Central memory CD4-positive, alpha-beta T cell (primary cell): ENCODE results near the gene PCBD1.

Experiments used
- DNase-seq: peaks from one replicate; pipeline ENCODE4 v3.0.0; 2022

The PCBD1 gene

GRCh38 chr10:70917226-70917625 lies 28.9 kb upstream of the PCBD1 start:
- no peak for DNase-seq

DNA sequence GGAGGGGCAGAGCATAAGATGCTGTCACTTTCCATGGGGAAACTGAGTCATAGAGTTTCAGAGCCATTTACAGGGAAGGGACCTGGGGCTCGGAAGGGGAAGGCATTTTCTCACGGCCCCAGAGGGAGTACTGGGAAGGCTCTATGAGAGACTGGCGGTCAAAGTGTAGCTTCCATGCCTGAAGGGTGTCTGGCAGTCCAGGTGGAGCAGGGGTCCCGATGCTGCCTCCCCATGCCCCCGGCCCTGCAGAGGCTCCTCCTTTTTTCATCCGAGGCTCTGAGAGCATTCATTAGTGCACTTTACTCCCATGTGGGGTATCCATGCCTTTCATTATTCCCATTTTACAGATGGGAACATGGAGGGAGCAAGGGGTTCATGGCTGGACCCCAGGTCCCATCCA lies 27.9 kb upstream of the PCBD1 start:
- no peak for DNase-seq

DNA sequence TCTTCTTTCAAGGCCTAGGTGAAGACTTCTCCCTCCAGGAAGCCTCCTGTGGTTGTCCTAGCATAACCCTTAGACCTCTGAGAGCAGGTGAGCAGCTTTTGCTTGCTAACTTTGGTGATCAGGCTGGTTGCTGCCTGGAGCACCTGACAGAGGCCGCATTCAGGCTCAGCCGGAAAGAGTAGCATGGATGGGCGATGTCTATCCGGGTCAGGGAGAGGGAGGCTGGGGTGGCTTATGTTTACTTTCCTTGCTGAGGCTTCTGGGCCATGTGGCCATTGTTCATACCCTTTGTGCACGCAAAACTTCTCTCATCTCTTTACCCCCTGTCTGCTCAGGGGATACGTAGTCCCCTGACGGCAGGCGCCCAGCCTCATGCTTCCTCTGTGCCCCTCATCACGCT lies 27.4 kb upstream of the PCBD1 start:
- DNase-seq, result no peak

DNA sequence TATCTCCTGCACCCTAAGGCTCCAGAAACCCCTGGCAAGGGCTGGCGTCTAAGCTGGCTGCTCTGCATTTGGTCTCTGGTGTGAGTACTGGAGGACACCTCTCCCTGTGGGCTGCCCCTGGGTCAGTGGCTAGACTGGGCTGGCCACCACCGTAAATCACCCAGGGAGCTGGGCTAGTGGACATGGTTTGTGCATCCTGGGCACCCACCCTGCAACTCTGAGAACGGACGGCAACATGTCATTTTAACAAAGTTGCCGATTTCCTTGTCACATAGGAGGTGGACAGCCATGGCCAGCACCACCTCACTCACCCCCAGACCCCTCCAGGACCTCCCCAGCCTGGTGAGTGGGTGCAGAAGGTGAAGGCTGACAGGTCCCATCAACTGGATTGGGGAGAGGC lies 26.8 kb upstream of the PCBD1 start:
- DNase-seq, result no peak

- DNase-seq, result no peak
These were observed 26.0 kb upstream of the PCBD1 start for GRCh38 chr10:70914316-70914864.

DNA sequence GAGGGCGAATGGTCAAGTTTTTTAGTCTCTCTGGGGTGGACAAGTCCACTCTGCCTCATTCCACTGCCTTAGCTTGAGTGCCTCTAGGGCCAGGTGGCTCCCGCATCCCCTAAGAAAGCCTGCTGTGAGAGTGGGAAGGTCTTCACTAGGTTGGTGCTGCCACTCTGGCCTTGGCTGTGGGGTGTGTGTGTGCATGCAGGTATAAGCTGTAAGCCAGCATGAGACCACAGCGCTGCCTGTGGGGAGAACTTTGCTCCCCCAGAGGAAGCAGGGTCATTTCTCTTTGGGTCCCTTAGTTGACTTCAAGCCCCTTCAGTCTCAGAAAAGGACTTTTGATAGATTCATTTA lies 25.5 kb upstream of the PCBD1 start:
- no peak for DNase-seq

- DNase-seq, result no peak
These were observed 25.0 kb upstream of the PCBD1 start for GRCh38 chr10:70913191-70913892.

DNA sequence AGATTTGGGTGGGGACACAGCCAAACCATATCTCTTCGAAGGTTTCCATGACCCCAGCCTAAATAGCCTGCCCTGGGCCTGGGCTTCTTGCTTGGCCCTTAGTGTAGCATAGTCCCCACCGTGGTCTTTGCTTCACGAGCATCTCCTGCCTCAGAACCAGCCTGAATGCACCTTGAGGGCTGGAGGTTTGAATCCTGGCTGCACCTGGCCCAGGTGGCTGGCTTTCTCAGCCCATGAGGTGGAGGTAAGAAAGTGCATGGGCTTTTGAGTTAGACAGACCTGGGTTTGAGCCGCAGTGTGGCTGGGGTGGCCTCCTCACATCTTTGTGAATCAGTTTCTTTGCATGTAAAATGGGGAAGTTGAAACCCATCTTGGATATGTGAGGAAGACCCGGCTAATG lies 24.2 kb upstream of the PCBD1 start:
- no peak for DNase-seq

- no peak for DNase-seq
These were observed 23.0 kb upstream of the PCBD1 start for GRCh38 chr10:70911386-70911785.

DNA sequence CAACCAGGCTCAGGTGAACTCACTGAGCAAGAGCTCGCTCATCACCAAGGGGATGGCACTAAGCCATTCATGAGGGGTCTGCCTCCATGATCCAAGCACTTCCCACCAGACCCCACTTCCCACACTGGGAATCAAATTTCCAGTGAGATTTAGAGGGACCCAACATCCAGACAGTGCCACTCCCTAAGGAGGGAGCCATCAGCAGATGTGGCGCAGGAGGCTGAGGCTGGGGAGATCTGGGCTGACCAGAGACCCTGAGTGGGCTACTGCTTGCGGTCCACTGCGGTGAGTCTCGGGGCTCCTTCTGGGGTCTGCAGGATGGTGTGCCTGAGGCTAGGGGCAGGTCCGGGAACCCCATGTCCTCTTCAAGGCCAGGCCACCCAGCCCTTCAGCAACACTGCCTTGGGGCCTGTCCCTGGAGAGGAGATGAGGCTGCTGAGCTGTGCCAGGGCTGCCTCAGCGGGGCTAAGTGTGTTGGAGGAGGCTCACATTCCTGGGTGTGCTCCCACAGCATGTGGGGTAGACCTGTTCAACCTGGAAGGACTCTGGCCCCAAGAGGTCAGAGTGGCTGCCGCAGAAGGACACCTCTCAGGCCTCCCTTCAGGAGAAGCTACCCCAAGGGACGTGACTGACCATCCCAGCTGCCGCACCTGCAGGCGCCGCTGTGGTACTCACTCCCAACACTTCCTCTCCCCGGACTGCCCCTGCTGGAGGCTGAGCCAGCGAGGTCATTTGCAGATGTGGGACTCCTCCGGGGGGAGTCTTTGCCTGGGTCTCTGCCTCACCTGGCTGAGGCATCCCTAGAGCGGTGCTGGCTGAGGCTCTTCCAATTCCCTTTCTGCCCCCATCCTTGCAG lies 22.3 kb upstream of the PCBD1 start:
- DNase-seq, result no peak

DNA sequence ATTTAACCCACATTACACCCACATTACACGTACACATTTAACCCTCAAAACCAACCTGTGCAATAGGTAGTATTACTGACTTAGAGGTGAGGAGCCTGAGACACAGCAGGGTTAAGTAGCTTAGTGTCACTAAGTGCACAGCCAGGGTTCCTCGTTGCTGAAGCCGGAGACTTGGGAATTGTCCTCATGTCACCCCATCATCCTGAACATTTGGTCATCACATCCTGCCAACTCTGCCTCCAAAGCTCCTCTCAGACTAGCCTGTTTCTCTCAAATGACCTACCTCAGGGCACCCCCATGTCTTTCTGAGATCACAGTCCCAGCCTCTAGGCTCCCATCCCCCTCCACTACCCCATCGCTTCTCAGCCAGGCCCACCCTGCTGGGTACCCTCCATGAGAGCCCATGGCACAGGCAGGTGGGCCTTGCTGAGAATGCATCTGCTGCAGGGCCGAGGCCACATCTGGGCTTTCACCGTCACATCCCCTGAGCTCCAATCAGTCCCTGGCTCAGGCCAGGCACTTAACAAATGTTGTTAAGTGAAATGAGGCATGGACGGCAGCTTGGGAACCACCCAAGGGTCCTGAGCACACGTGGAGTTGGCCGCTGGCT lies 21.1 kb upstream of the PCBD1 start:
- no peak for DNase-seq

DNA sequence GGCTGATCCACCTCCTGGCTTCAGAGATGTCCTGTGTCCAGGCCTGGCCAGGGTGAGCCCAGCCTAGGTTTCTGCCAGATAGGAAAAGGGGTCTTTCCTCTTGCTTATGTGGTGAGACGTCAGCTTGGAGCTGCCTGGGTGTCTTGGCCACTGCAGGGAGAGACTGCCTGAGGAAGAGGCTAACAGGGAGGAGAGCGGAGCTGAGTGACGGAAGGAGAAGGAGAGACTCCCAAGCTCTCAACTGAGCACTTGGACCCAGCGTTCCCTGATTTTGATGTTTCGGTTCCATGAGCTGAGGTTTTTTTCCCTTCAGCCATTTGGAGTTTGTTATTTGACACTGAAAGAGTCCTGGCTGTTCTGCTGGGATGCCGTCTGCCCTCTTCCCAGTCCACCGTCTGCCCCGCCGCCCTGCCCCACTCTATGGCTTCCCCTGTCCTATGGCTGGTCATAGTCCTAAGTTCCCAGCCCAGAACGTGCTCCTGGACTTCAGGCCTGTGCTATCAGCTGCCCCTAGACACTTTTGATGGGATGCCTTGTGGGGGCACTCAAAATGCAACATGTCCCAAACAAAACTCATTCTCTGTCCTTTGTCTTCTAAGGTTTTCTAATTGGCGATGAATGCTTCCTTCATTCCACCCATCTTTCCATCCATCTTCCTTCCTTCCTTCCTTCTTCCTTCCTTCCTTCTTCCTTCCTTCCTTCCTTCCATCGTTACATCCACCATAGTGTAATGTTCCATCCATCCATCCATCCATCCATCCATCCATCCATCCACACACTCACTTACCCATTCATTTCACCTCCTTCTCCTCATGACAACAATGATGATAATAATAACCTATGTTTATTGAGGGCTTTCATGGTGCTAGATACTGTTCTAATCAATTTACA lies 20.3 kb upstream of the PCBD1 start:
- DNase-seq, result no peak

- DNase-seq, result no peak
These were observed 19.5 kb upstream of the PCBD1 start for GRCh38 chr10:70907637-70908405.

- no peak for DNase-seq
These were observed 18.7 kb upstream of the PCBD1 start for GRCh38 chr10:70906953-70907636.

DNA sequence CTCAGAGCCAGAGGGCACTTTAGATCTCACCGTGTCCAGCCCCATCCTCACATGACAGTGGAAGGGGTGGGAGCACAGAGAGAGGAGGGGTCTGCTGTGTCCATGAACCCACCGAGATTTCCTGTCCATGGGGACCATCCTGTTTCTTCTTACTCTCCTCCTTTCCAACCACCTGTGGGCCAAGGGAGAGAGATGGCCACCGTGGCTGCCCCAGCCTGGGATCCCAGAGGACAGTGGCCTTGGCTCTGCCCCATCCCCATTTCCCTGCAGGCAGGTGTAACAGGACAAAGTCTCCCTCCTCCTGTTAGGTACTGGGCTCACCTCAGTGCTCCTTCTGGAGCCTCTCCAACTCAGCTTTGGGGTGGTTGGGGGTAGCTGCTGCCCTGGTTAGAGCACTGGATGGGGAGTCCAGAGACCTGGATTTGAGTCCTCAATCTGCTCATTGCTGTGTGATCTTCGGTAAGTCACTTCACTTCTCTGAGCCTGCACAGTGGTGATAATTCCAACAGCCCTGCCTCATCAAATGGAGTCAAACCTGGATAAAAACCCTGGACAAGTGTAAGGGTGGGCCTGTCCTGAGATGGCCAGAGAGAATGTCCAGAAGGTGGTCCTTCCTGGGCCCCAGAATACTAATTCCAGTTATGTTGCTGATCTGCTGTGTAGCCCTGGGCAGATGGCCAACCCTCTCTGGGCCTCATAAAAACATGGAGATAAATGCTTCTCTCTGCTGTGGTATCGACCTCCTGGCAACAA lies 17.8 kb upstream of the PCBD1 start:
- no peak for DNase-seq

DNA sequence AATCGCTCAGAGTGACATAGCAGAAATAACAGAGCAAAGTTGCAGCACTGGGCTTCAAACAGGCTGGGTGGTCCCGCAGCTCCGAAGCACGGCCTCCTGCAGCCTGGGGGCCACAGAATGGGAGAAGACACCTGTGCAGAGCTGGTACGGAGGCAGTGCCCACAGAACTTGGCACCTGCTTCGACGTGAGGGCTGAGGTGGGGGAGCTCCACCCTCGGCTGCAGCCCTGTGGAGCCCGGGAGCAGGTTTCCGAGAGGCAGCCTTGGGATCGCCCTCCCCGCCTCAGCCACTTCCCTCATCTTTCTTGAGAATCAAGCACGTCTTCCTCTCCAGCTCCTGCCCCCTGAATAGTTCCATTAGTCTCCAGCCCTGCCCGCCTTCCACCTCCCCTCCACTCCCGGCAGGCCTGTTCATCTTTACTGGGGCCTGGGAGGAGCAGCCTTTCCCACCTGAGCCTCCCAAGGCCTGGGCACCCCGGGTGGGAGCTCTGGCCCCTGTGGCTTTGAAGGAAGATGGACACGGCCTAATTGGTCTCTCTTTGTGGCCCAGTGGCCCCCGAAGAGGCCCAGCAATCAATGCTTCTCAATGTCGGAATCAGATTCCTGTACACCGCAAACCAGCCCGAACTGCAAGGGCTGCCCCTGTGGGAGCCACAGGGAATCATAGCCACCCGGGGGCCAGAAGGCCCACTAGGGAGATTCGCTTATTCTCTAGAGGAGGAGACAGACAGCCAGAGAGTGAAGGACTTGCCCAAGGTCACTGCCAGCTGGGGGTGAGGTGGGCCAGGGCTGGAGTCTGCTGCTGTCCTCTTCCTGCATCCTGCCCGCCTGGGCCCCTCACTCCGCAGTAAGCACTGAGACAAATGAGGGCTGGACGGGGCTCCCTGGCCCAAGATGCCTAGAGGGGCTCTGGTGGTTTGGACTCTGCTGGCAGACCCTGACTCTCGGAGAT lies 17.0 kb upstream of the PCBD1 start:
- DNase-seq, result no peak

DNA sequence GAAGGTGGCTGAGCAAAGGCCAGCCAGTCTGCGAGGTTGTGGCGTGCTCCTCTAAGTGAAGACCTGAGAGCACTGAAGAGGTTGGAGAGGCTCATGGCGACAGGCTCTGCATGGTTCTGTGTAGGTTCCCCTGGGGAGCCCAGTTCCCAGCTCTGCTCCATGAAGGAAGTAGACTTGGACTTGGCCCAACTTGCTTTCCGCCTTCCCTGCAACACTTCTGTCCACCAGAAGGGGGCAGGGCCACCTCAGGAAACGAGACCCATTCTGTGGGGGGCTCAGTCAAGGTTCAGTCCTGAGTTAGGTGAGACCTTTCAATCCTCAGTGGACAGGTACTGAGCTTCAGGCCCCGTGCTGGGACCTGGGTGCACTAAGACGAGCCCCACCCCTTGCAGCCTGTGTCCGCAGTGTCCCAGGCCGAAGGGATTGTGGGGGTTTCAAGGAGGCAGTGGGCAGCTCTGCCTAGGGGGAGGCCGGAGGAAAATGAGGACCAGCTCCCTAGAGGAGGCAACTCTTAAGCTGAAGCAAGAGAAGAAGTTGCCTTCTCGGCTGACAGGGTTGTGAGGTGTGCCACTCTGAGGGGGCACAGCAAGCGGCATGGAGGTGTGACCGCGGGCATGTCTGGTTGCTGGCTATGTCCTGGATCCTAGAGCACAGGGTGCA lies 15.0 kb upstream of the PCBD1 start:
- DNase-seq, result no peak

DNA sequence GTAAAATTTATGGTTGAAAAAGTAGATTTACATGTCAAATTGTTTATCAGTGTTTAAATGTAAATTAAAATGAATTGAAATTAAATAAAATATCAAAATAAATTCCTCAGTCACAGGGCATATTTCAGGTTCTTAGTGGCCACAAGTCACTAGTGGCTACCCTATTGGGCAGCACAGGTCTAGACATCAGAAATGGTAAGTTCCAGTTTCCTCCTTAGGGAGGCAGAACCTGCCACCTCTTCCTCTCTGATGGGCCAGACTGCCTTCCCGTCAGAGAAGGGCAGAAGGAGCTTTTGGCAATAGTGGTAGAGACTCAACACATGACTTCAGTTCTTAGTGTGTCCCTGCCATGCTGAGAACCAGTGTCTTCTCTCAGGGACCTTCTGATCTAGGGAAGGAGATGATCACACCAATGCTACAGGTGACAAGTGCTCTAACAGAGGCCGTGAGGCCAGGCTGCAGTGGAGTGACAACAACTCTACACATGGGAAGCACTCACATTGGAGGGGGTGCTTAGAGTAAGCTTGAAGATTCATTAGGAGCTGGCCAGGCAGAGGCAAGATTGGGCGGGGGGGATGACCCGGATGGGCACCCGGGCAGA lies 14.4 kb upstream of the PCBD1 start:
- no peak for DNase-seq
